SK-N-SH (cell line): ENCODE data around the gene KRTAP10-10.

Source experiments
- GATA2 ChIP-seq: sonication (generic); formaldehyde crosslinking; IDR thresholded peaks from 2 replicates; pipeline ENCODE4 v1.5.0; 2020; ENCODE audit warnings: mild to moderate bottlenecking, missing genetic modification reagents
- NFIC ChIP-seq: IDR thresholded peaks from 2 replicates; pipeline ENCODE4 v1.4.0; 2012; ENCODE audit warnings: borderline replicate concordance
- YY1 ChIP-seq: IDR thresholded peaks from 2 replicates; pipeline ENCODE4 v1.4.0; 2012; ENCODE audit warnings: low read depth, mild to moderate bottlenecking
- TF ChIP-seq, protein P1 (sequence below): IDR thresholded peaks from 2 replicates; pipeline ENCODE4 v1.6.1; 2012; ENCODE audit warnings: mild to moderate bottlenecking, low read depth, low read length, moderate library complexity

DNA sequence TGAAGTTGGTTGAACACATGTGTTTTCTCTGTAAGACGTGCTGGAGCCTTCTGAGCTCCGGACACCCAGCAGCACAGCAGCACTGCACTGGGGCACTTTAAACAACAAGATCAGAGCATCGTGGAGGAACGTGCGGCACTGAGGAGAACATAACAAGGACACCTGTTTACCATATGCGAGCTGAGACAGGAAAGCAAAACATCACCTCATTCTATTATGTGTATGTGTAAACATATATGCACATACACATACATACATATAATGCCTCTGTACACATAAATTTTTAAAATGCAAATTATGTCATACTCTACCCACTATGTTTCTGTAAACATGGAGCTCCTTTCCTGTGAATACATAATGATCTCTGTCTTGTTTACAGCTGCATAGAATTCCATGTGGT, 41.6 kb upstream of the KRTAP10-10 start:
- TF ChIP-seq GATA2 (CRISPR knock-in tag) (no peak), NFIC (no peak), YY1 (no peak)
- TF ChIP-seq, protein P1, sequence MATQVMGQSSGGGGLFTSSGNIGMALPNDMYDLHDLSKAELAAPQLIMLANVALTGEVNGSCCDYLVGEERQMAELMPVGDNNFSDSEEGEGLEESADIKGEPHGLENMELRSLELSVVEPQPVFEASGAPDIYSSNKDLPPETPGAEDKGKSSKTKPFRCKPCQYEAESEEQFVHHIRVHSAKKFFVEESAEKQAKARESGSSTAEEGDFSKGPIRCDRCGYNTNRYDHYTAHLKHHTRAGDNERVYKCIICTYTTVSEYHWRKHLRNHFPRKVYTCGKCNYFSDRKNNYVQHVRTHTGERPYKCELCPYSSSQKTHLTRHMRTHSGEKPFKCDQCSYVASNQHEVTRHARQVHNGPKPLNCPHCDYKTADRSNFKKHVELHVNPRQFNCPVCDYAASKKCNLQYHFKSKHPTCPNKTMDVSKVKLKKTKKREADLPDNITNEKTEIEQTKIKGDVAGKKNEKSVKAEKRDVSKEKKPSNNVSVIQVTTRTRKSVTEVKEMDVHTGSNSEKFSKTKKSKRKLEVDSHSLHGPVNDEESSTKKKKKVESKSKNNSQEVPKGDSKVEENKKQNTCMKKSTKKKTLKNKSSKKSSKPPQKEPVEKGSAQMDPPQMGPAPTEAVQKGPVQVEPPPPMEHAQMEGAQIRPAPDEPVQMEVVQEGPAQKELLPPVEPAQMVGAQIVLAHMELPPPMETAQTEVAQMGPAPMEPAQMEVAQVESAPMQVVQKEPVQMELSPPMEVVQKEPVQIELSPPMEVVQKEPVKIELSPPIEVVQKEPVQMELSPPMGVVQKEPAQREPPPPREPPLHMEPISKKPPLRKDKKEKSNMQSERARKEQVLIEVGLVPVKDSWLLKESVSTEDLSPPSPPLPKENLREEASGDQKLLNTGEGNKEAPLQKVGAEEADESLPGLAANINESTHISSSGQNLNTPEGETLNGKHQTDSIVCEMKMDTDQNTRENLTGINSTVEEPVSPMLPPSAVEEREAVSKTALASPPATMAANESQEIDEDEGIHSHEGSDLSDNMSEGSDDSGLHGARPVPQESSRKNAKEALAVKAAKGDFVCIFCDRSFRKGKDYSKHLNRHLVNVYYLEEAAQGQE = no peak
